Middle frontal gyrus (tissue), 1 donor: Measurements from ENCODE around the gene AUTS2.

Experiments
- DNase-seq: peaks from one replicate; pipeline ENCODE4 v3.0.0-alpha.2; 2015; ENCODE audit warnings: low spot score; ENCODE audit errors: extremely low spot score

AUTS2 gene

GRCh38 chr7:69654849-69655707 lies 56.8 kb downstream of the AUTS2 start:
- DNase-seq = no peak

GRCh38 chr7:69656077-69656476 lies 57.8 kb downstream of the AUTS2 start:
- DNase-seq = no peak

GRCh38 chr7:69656890-69657289 lies 58.6 kb downstream of the AUTS2 start:
- DNase-seq = no peak

GRCh38 chr7:69657331-69657730 lies 59.1 kb downstream of the AUTS2 start:
- no peak for DNase-seq

GRCh38 chr7:69657985-69658384 lies 59.7 kb downstream of the AUTS2 start:
- no peak for DNase-seq

GRCh38 chr7:69659983-69660382 lies 61.7 kb downstream of the AUTS2 start:
- DNase-seq = no peak

GRCh38 chr7:69661342-69661741 lies 63.1 kb downstream of the AUTS2 start:
- no peak for DNase-seq

- DNase-seq = no peak
Observed at GRCh38 chr7:69663911-69664832, 65.9 kb downstream of the AUTS2 start.

- DNase-seq = no peak
Observed at GRCh38 chr7:69665369-69665768, 67.1 kb downstream of the AUTS2 start.

- DNase-seq = no peak
Observed at GRCh38 chr7:69668339-69668870, 70.1 kb downstream of the AUTS2 start.

- no peak for DNase-seq
Observed at GRCh38 chr7:69670701-69671100, 72.4 kb downstream of the AUTS2 start.

GRCh38 chr7:69673074-69673473 lies 74.8 kb downstream of the AUTS2 start:
- DNase-seq = no peak

GRCh38 chr7:69674701-69675182 lies 76.5 kb downstream of the AUTS2 start:
- no peak for DNase-seq

GRCh38 chr7:69676247-69676646 lies 78.0 kb downstream of the AUTS2 start:
- DNase-seq = no peak

- no peak for DNase-seq
Observed at GRCh38 chr7:69677054-69677852, 79.0 kb downstream of the AUTS2 start.

GRCh38 chr7:69677881-69678493 lies 79.7 kb downstream of the AUTS2 start:
- no peak for DNase-seq

- no peak for DNase-seq
Observed at GRCh38 chr7:69678494-69679187, 80.4 kb downstream of the AUTS2 start.

GRCh38 chr7:69681181-69681580 lies 82.9 kb downstream of the AUTS2 start:
- DNase-seq = no peak

GRCh38 chr7:69682518-69682917 lies 84.2 kb downstream of the AUTS2 start:
- no peak for DNase-seq

- no peak for DNase-seq
Observed at GRCh38 chr7:69683002-69683401, 84.7 kb downstream of the AUTS2 start.
